Stimulated activated CD4-positive, alpha-beta T cell treated with anti-CD3 and anti-CD28 coated beads, Interleukin-15, amount 100 ng/mL, for 48 hours (primary cell): Measurements from ENCODE around the gene CLDN20.
A peak's percentile ranks its signal among the peaks of the same experiment; 100 is the strongest.
"Not testable (repeated sequence)": the region's sequence is repeated elsewhere in the genome, so short reads cannot be mapped to it uniquely, and the experiment has no call there.

Source experiments
- DNase-seq, 2 donors: peaks; one replicate each; pipeline ENCODE4 v3.0.0-alpha.2; 2020; ENCODE audit warnings: low read depth in 2 of 2

Gene CLDN20

GRCh38 chr6:155245193-155245592 is 18.6 kb upstream of the CLDN20 start:
- no peak for DNase-seq

GRCh38 chr6:155245831-155246230 is 18.0 kb upstream of the CLDN20 start:
- DNase-seq, result no peak

GRCh38 chr6:155246825-155247224 is 17.0 kb upstream of the CLDN20 start:
- no peak for DNase-seq

- DNase-seq, result no peak
Measured at GRCh38 chr6:155247618-155248007, 16.2 kb upstream of the CLDN20 start.

GRCh38 chr6:155248008-155249001 is 15.5 kb upstream of the CLDN20 start:
- DNase-seq, result peak in 1 of 2 donors; percentile 7

GRCh38 chr6:155250701-155251381 is 13.0 kb upstream of the CLDN20 start:
- no peak for DNase-seq

- DNase-seq, result no peak
Measured at GRCh38 chr6:155252581-155252980, 11.2 kb upstream of the CLDN20 start.

- no peak for DNase-seq
Measured at GRCh38 chr6:155253337-155253736, 10.5 kb upstream of the CLDN20 start.

- no peak for DNase-seq
Measured at GRCh38 chr6:155254139-155254538, 9.7 kb upstream of the CLDN20 start.

- no peak for DNase-seq
Measured at GRCh38 chr6:155256122-155256795, 7.6 kb upstream of the CLDN20 start.

- no peak for DNase-seq
Measured at GRCh38 chr6:155257796-155258195, 6.0 kb upstream of the CLDN20 start.

- no peak for DNase-seq
Measured at GRCh38 chr6:155259204-155259603, 4.6 kb upstream of the CLDN20 start.

GRCh38 chr6:155259897-155260296 is 3.9 kb upstream of the CLDN20 start:
- DNase-seq, result no peak

- DNase-seq, result no peak
Measured at GRCh38 chr6:155260686-155261085, 3.1 kb upstream of the CLDN20 start.

- no peak for DNase-seq
Measured at GRCh38 chr6:155261111-155261900, 2.5 kb upstream of the CLDN20 start.

GRCh38 chr6:155262655-155263054 is 1.2 kb upstream of the CLDN20 start:
- DNase-seq, result no peak

- DNase-seq, result no peak
Measured at GRCh38 chr6:155264693-155265320, 994 bp downstream of the CLDN20 start.

- DNase-seq, result no peak
Measured at GRCh38 chr6:155265843-155266535, 2.2 kb downstream of the CLDN20 start.

- DNase-seq, result no peak
Measured at GRCh38 chr6:155267411-155267810, 3.6 kb downstream of the CLDN20 start.

- DNase-seq, result not testable (repeated sequence)
Measured at GRCh38 chr6:155268088-155268867, 4.5 kb downstream of the CLDN20 start.
